Muscle layer of duodenum (tissue), 2 donors: ENCODE data around the gene SCD5.

Source experiments
- H3K27ac ChIP-seq: one replicate; pipeline ENCODE4 v1.7.0; 2013; ENCODE audit warnings: mild to moderate bottlenecking, low read length
- H3K27me3 ChIP-seq: one replicate; pipeline ENCODE4 v1.7.0; 2013; ENCODE audit warnings: low read depth, mild to moderate bottlenecking, control low read depth, low read length
- H3K36me3 ChIP-seq, 2 donors: one replicate each; pipeline ENCODE4 v1.7.0; 2013; ENCODE audit warnings: low read length in 2 of 2, control low read depth in 1 of 2, mild to moderate bottlenecking in 1 of 2; ENCODE audit not compliant: insufficient read depth in 2 of 2, control insufficient read depth in 1 of 2
- H3K4me1 ChIP-seq, 2 donors: one replicate each; pipeline ENCODE4 v1.7.0; 2013; ENCODE audit warnings: low read length in 2 of 2, mild to moderate bottlenecking in 2 of 2, control low read depth in 1 of 2, moderate library complexity in 1 of 2; ENCODE audit not compliant: insufficient read depth in 2 of 2, control insufficient read depth in 1 of 2
- H3K4me3 ChIP-seq, 2 donors: one replicate each; pipeline ENCODE4 v1.7.0; 2013; ENCODE audit warnings: low read length in 2 of 2, low read depth in 1 of 2, mild to moderate bottlenecking in 1 of 2
- H3K9me3 ChIP-seq, 2 donors: one replicate each; pipeline ENCODE4 v1.7.0; 2013; ENCODE audit warnings: low read length in 2 of 2, control low read depth in 1 of 2, mild to moderate bottlenecking in 1 of 2; ENCODE audit not compliant: control insufficient read depth in 1 of 2
- donor health status: healthy.

Gene SCD5

GRCh38 chr4:82780170-82780751 lies 18.3 kb downstream of the SCD5 start:
- H3K9me3 ChIP-seq: no peaks in the 10 kb centered on the region
- H3K4me3 ChIP-seq: no peak overlapping the region
- H3K27me3 ChIP-seq: no peaks in the 10 kb centered on the region
- H3K27ac ChIP-seq: no peak overlapping the region
- H3K36me3 ChIP-seq: no peaks in the 10 kb centered on the region
- H3K4me1 ChIP-seq: peaks cover 9 to 30% of the 10 kb centered on the region in 2 donors

- Histone ChIP-seq H3K4me3 (no peak overlapping the region), H3K27ac (no peak overlapping the region), H3K9me3 (no peaks in the 10 kb centered on the region), H3K27me3 (no peaks in the 10 kb centered on the region), H3K4me1 (peaks cover 0 to 22% of the 10 kb centered on the region in 2 donors), H3K36me3 (no peaks in the 10 kb centered on the region)
Observed at GRCh38 chr4:82779032-82779431, 19.6 kb downstream of the SCD5 start.

DNA sequence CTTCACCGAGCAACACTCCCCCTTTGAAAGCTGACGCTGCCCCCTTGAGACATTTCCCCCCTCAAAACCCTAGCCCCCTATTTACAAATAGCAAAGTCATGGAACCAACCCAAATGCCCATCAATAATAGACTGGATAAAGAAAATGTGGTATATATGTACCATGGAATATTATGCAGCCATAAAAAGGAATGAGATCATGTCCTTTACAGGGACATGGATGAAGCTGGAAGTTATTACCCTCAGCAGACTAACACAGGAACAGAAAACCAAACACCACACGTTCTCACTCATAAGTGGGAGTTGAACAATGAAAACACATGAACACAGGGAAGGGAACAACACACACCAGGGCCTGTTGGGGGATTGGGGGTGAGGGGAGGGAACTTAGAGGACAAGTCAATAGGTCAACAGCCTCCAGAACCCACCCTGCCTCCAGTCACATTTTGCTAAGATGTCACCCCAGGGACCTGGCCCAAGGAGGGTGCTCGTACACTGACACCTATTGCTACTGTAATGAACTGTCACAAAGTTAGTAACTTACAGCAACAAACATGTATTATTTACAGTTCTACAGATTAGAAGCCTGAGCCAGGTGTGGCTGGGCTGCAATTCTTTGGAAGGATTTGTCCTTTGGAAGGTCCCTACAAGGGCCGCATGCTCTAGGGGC lies 20.6 kb downstream of the SCD5 start:
- H3K4me3 ChIP-seq: no peak overlapping the region
- peaks cover 0 to 22% of the 10 kb centered on the region in 2 donors for H3K4me1 ChIP-seq
- no peak overlapping the region for H3K27ac ChIP-seq
- H3K36me3 ChIP-seq: no peaks in the 10 kb centered on the region
- H3K9me3 ChIP-seq: no peaks in the 10 kb centered on the region
- H3K27me3 ChIP-seq: no peaks in the 10 kb centered on the region

DNA sequence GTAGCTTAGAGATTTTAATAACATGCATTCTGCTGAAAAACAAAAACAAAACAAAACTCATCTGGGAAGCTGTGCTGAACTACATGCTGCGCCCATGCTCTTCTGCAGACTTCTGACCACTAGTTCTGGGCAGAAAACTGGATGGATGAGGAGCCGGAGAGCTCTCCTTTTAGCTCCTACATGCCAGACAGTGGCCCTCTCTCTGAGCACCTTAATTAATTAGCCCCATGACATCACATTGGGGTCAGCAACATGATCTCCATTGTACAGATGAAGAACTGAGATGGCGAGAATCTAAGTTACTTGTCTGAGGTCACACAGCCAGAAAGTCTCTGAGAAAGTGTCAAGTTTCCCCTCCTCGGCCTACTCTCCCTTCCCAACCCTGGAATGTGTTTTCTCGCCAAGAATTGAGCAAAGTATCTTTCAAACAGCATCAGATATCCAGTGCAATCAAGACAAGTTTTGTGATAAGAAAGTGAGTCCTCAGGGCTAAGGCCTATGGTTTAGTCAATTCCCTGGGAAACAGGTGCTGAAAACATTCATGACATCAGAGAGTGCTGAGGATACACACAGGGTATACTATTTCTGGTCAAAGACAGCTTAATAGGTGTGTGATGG lies 21.6 kb downstream of the SCD5 start:
- Histone ChIP-seq H3K36me3 (no peaks in the 10 kb centered on the region), H3K27me3 (no peaks in the 10 kb centered on the region), H3K9me3 (no peaks in the 10 kb centered on the region), H3K27ac (no peak overlapping the region), H3K4me3 (no peak overlapping the region), H3K4me1 (peaks cover 0 to 20% of the 10 kb centered on the region in 2 donors)

DNA sequence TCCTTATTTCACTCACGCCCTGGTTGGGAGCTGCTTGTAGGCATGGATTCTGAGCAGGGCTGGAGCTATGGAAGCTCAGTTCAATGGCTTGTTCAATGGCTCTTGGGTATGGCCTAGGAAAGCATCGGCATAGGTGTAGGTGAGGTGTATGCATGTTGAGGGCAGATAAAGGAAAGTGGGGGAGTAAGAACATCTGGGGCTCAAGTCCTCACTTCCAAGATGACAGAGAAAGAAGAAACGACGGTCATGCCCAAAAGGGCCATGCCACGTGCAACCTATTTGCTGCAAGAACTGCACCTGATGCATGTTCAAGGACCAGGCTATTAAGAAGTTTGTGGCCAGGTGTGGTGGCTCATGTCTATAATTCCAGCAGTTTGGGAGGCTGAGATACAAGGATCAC lies 23.4 kb downstream of the SCD5 start:
- Histone ChIP-seq H3K4me3 (no peak overlapping the region), H3K27me3 (no peaks in the 10 kb centered on the region), H3K9me3 (no peaks in the 10 kb centered on the region), H3K4me1 (peaks cover 0 to 3% of the 10 kb centered on the region in 2 donors), H3K27ac (no peak overlapping the region), H3K36me3 (no peaks in the 10 kb centered on the region)

GRCh38 chr4:82774711-82775171 lies 23.9 kb downstream of the SCD5 start:
- Histone ChIP-seq H3K27ac (no peak overlapping the region), H3K4me1 (no peaks in the 10 kb centered on the region), H3K9me3 (no peaks in the 10 kb centered on the region), H3K4me3 (no peak overlapping the region), H3K27me3 (no peaks in the 10 kb centered on the region), H3K36me3 (no peaks in the 10 kb centered on the region)

GRCh38 chr4:82773057-82773456 lies 25.5 kb downstream of the SCD5 start:
- Histone ChIP-seq H3K27ac (no peak overlapping the region), H3K4me1 (no peaks in the 10 kb centered on the region)

GRCh38 chr4:82770607-82771006 lies 28.0 kb downstream of the SCD5 start:
- Histone ChIP-seq H3K4me1 (no peaks in the 10 kb centered on the region), H3K36me3 (no peaks in the 10 kb centered on the region), H3K4me3 (no peak overlapping the region), H3K9me3 (peaks cover 0 to 2% of the 10 kb centered on the region in 2 donors), H3K27me3 (no peaks in the 10 kb centered on the region), H3K27ac (no peak overlapping the region)

More at GRCh38 chr4:82773057-82773456, 25.5 kb downstream of the SCD5 start:
- H3K27me3 ChIP-seq: no peaks in the 10 kb centered on the region
- no peaks in the 10 kb centered on the region for H3K9me3 ChIP-seq
- no peaks in the 10 kb centered on the region for H3K36me3 ChIP-seq
- H3K4me3 ChIP-seq: no peak overlapping the region

DNA sequence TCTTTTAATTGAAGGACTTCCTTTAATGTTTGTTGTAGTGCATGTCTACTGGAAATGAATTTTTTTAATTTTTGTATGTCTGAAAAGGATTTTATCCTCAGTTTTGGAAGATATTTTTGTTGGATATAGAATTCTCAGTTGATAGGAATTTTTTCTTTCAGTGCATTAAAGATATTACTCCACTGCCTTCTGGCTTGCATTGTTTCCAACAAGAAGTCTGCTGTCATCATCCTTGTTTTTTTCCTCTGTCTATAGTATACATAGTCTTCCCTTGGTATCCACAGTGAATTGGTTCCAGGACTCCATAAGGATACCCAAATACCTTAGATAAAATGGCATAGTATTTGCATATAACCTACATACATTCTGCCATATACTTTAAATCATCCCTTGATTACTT lies 33.5 kb downstream of the SCD5 start:
- no peaks in the 10 kb centered on the region for H3K4me1 ChIP-seq
- H3K36me3 ChIP-seq: no peaks in the 10 kb centered on the region
- H3K27ac ChIP-seq: no peak overlapping the region
- no peak overlapping the region for H3K4me3 ChIP-seq
- no peaks in the 10 kb centered on the region for H3K27me3 ChIP-seq
- peaks cover 0 to 4% of the 10 kb centered on the region in 2 donors for H3K9me3 ChIP-seq

DNA sequence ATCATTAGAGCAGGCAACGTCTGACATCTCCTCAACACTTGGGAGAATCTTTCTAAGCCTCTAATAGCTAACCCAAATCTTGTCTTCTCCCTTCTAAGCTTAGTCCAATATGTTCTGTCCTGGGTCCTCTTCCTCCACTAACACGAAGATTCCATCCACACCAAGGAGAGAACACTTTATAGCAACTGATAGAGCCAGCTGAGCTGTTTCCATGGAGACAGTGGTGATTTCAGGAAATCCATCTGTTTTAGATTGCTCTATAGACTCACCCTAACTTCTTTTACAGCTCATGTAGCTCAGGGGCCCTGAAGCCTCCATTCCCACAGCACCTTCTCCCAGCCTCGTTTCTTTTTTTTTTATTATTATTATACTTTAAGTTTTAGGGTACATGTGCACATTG lies 37.4 kb downstream of the SCD5 start:
- H3K4me3 ChIP-seq: no peak overlapping the region
- H3K4me1 ChIP-seq: no peaks in the 10 kb centered on the region
- H3K27me3 ChIP-seq: no peaks in the 10 kb centered on the region
- H3K9me3 ChIP-seq: peaks cover 0 to 4% of the 10 kb centered on the region in 2 donors
- H3K27ac ChIP-seq: no peak overlapping the region
- H3K36me3 ChIP-seq: no peaks in the 10 kb centered on the region

- Histone ChIP-seq H3K27ac (no peak overlapping the region), H3K27me3 (no peaks in the 10 kb centered on the region), H3K36me3 (no peaks in the 10 kb centered on the region), H3K9me3 (no peaks in the 10 kb centered on the region), H3K4me3 (no peak overlapping the region), H3K4me1 (peaks cover under 1 to 10% of the 10 kb centered on the region in 2 donors)
Observed at GRCh38 chr4:82758701-82759685, 39.6 kb downstream of the SCD5 start.
